ENCODE results near the gene MLEC. TPM values are rescaled to one million over a fixed set of nuclear protein-coding genes. Genes with fewer than 3 reads are reported as not detected.
A peak's percentile ranks its signal among the peaks of the same experiment; 100 is the strongest.

MLEC gene
- total and polyA plus RNA-seq, 2 of the 13 experiments (the other 11 are each of a cell fraction or from before 2014, with no cell fraction given), result 49.8 to 156 TPM

DNA sequence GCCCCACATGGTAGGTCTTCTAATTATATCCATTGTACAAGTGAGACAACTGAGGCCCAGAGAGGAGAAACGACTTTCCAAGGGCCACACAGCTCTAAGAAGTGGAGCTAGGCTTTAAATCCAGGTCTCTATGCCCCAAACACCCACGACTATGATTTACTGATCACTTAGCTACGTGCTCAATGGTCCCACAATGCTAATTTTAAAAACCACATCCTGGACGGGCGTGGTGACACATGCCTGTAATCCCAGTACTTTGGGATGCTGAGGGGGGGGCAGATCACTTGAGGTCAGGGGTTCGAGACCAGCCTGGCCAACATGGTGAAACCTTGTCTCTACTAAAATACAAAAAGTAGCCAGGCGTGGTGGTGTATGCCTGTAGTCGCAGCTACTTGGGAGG is 8.4 kb upstream of the MLEC start:
- POLR2A ChIA-PET, result no interaction called here
- TF ChIP-seq ZFP1 (CRISPR knock-in tag; IDR thresholded peaks at IDR 0.05) (no peak), NR2F6 (IDR thresholded peaks at IDR 0.05) (no peak), NR2F6 (CRISPR knock-in tag; IDR thresholded peaks at IDR 0.05) (no peak), GMEB1 (CRISPR knock-in tag; IDR thresholded peaks at IDR 0.05; ENCODE audit: borderline replicate concordance) (no peak), SMAD9 (CRISPR knock-in tag; IDR thresholded peaks at IDR 0.05) (no peak)
- Histone ChIP-seq H3K4me2 (ENCODE audit: low read depth, low read length) (0 out of 2 replicates have a peak overlapping the region, but pooled peaks have one; percentile 25), H3K9me3 (ENCODE audit: low read length) (no peaks in the 10 kb centered on the region), H3K27me3 (ENCODE audit: control insufficient read depth in 1 of 2, insufficient read depth in 2 of 2, low read length in 2 of 2) (no peaks in the 10 kb centered on the region; a peak in 1 of 5 replicates), H3K36me3 (replicated peaks in 1 of 2; ENCODE audit: control insufficient read depth in 1 of 2, insufficient read depth in 2 of 2, low read length in 2 of 2) (no peaks in the 10 kb centered on the region), H3K4me1 (ENCODE audit: insufficient read depth, low read length) (peaks cover 15% of the 10 kb centered on the region), H3K79me2 (ENCODE audit: insufficient read depth, low read length) (no peaks in the 10 kb centered on the region), H2AFZ (ENCODE audit: low read length) (no peak overlapping the region), H3K4me3 (replicated peaks in 1 of 3; ENCODE audit: insufficient read depth in 1 of 3, low read depth in 2 of 3, low read length in 3 of 3) (no peak overlapping the region), H3K9ac (ENCODE audit: insufficient read depth, low read depth, low read length) (no peak overlapping the region), H4K20me1 (ENCODE audit: insufficient read depth, low read length) (no peaks in the 10 kb centered on the region), H3K27ac (ENCODE audit: extremely low read length, insufficient read depth, low read length) (no peak overlapping the region)
- no peak for DNase-seq (ENCODE audit: low spot score)
- intact Hi-C loops (cut with micrococcal nuclease; ENCODE audit: unreplicated experiment), result no loop called here
- 46% methylated on average over 8 of the region's 8 CpGs for WGBS (ENCODE audit: low lambda C conversion rate)
- CTCF ChIA-PET (ENCODE audit: low intra/inter-chr PET ratio, low total read pairs), result no interaction called here
- in situ Hi-C loops (cut with HindIII; ENCODE audit: extremely low pct_ligation_motif_present, low pct_unique_long_range_greater_than_20kb), result no loop called here
- no peak for ATAC-seq
- FAIRE-seq, result no peak
- no TSS peak for BruUV-seq (replicated peaks)

DNA sequence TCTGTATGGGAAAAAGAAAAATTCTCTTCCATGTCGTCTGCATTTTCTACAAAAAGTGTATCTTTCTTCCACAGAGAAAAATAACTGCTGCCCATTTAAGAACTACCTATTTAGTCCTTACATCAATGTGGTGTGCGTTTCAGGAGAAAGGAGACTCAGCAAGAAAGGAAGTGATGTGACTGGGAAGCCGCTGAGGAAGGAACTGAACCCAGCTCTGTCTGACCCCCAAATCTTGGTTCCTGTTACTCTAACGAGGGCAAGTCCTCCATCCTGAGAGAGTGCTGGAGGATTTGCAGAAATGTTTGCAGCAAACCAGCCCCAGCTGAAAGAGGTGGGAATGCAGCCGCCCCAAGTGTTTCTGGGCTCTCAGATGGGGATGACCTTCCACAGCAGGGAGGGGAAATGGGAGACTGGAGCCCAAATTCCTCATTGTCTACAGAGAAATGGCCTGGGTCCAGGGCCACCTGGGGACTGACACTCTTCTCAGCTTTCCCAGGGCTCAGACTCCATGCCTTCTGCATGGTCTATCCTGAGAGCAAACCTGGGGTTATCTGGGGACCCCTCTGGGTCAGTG is 6.7 kb upstream of the MLEC start:
- no peaks in the 10 kb centered on the region for H3K36me3 ChIP-seq (replicated peaks in 1 of 2; ENCODE audit: control insufficient read depth in 1 of 2, insufficient read depth in 2 of 2, low read length in 2 of 2)
- H3K27ac ChIP-seq (ENCODE audit: extremely low read length, insufficient read depth, low read length), result no peak overlapping the region
- in situ Hi-C loops (cut with HindIII; ENCODE audit: extremely low pct_ligation_motif_present, low pct_unique_long_range_greater_than_20kb) (no loop called here), intact Hi-C loops (cut with micrococcal nuclease; ENCODE audit: unreplicated experiment) (no loop called here)
- CTCF ChIA-PET (ENCODE audit: low intra/inter-chr PET ratio, low total read pairs), result no interaction called here
- no peak overlapping the region for H3K9ac ChIP-seq (ENCODE audit: insufficient read depth, low read depth, low read length)
- ATAC-seq (no peak), DNase-seq (ENCODE audit: low spot score) (no peak), FAIRE-seq (no peak)
- POLR2A ChIA-PET, result no interaction called here
- 38% methylated on average over 5 of the region's 5 CpGs for WGBS (ENCODE audit: low lambda C conversion rate)
- no peaks in the 10 kb centered on the region for H3K79me2 ChIP-seq (ENCODE audit: insufficient read depth, low read length)
- no peaks in the 10 kb centered on the region for H4K20me1 ChIP-seq (ENCODE audit: insufficient read depth, low read length)
- peaks cover 26% of the 10 kb centered on the region for H3K4me1 ChIP-seq (ENCODE audit: insufficient read depth, low read length)
- H3K4me3 ChIP-seq (replicated peaks in 1 of 3; ENCODE audit: insufficient read depth in 1 of 3, low read depth in 2 of 3, low read length in 3 of 3), result no peak overlapping the region
- H3K27me3 ChIP-seq (ENCODE audit: control insufficient read depth in 1 of 2, insufficient read depth in 2 of 2, low read length in 2 of 2), result no peaks in the 10 kb centered on the region; a peak in 1 of 5 replicates
- no TSS peak for BruUV-seq (replicated peaks)
- no peak overlapping the region for H3K4me2 ChIP-seq (ENCODE audit: low read depth, low read length)
- H3K9me3 ChIP-seq (ENCODE audit: low read length), result no peaks in the 10 kb centered on the region
- no peak overlapping the region for H2AFZ ChIP-seq (ENCODE audit: low read length)
- TF ChIP-seq REL (CRISPR knock-in tag; conservative IDR thresholded peaks at IDR 0.05) (no peak), ZNF713 (CRISPR knock-in tag; IDR thresholded peaks at IDR 0.05) (no peak), DPF2 (CRISPR knock-in tag; IDR thresholded peaks at IDR 0.05; ENCODE audit: borderline replicate concordance, low read depth) (no peak), DBP (CRISPR knock-in tag; IDR thresholded peaks at IDR 0.05; ENCODE audit: not compliant biosample characterization) (no peak), ZNF512B (CRISPR knock-in tag; IDR thresholded peaks at IDR 0.05; ENCODE audit: borderline replicate concordance) (no peak), ZNF839 (CRISPR knock-in tag; IDR thresholded peaks at IDR 0.05; ENCODE audit: borderline replicate concordance) (no peak), DR1 (CRISPR knock-in tag; IDR thresholded peaks at IDR 0.05) (no peak)
